GOT3 (cell line): ENCODE data around the gene SPATA16.
"Not testable (repeated sequence)": the region's sequence is repeated elsewhere in the genome, so short reads cannot be mapped to it uniquely, and the experiment has no call there.

Experiments used
- DNase-seq: peaks from one replicate; lab custom pipeline; 2025; ENCODE audit warnings: mixed read lengths; lab: John Stamatoyannopoulos, UW

SPATA16 gene

DNA sequence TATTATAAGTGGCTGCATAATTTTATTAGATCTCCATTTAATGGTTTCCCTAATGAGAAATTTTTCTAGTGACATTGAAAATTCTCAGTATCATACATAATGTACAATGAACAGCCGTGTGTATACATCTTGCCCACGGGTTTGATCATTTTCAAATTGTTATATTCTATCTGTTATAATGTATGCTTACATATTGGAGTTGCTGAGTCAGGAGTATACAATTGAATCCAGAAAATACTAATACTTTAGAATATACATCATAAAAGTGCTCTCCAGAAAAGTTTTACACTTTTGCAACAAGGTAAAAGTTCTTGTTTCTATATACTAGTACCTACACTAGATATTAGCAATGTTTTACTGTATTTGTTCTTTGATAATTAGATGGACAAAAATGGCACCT, 82.8 kb downstream of the SPATA16 start:
- no peak for DNase-seq

DNA sequence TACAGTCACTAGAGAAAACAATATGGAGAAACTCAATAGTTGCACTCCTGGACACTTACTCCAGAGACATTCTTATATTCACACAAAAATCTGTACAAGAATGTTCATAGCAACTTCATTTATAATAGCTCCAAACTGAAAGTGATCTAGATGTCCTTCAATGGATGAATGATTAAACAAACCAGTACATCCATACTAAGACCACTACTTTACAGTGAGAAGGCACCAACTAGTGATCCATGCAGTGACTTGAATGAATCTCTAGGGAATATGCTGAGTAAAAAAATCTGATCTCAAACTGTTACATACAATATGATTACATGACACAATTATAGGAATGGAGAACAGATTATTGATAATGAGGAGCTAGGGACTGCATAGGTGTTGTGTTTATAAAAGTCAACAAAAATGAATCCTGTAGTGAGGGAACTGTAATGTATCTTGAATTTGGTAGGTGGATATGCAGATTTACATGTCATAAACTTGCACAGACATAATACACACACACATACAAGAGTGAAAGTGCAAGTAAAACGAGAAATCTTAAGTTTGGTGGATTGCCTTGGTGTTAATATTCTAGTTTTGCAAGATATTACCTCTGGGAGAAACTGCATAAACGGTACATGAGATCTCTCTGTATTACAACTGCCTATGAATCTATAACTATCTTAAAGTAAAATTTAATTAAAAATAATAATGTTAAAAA, 85.7 kb downstream of the SPATA16 start:
- no peak for DNase-seq

DNA sequence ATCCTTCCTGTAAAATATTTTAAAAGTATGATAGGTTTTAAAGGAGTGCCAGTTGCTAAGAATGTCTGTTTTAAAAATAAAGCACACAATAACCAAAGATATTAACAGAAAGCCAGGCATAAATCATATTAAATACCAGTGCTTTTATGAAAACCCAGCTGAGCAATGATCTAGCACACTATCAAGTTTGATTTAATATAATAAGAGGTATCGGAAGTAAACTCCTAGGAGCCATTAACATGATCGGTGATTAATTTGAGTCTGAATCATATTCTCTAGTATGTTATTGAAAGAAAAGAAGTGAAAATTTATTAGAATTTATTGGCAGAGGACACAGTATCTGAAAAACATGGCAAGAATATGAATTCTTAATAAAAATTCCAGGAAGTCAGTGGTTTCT, 91.7 kb downstream of the SPATA16 start:
- no peak for DNase-seq

DNA sequence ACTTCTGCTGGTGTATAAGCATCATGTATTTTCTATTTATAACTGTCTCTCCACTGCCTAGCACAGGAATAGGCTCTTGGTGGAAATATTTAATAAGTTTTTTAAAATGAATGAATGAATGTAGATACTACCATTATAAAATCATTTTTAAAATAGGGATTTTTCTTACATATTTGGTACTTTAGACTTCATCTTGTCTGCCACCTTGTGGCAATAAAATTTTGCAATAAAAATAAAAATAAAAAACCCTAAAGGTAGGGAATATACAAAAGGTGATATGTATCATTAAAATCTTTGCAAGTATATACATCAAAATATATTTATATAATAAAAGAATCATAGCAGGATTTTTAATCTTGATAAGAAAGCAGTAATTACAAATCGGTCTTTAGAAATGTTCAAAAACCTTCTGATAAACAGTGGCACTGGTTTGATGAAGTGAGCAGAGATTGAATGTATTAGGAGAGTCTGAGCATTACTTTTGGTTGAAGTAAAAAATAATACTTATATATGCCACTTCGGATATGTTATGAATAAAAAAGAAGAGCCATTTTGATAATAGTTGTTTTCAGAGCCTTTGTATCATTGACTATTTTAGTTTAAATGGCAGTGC, 95.2 kb downstream of the SPATA16 start:
- no peak for DNase-seq

DNA sequence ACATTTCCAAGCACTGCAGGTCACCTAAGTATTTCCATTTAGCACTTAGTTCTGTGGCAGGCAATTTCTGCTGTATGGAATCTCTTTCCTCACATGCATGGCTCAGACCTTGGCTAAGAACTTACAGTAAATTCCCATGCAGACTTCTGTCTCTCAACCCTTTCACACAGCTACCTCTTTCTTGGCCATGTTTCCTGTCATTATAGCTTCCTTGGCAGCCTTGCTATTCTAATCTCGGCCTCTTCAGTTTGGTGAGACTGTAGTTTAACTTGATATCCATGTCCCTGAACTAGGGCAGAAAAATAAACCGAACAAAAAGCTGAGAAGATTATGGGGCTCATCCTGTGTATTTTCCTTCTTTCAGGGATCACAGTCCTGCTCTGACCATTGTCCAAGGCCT, 96.0 kb downstream of the SPATA16 start:
- no peak for DNase-seq

DNA sequence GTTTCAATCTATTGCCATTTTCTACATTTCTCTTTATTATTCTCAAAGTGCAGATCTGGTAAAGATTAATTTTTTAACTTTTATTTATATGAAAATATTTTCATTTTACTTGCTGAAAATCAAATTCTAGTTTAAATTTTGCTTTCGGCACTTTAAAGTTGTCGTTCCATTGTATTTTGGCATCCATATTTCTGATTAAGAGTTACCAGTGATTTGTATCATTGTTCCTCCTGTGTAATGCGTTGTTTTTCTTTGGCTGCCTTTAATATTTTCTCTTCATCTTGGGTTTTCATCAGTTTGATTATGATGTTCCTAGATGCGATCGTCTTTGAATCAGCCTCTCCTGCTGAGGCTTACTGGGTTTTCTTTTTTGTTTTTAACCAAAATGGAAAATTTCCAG, 97.3 kb downstream of the SPATA16 start:
- DNase-seq = no peak

- DNase-seq = no peak
Observed at GRCh38 chr3:173038484-173038871, 102.6 kb downstream of the SPATA16 start.

DNA sequence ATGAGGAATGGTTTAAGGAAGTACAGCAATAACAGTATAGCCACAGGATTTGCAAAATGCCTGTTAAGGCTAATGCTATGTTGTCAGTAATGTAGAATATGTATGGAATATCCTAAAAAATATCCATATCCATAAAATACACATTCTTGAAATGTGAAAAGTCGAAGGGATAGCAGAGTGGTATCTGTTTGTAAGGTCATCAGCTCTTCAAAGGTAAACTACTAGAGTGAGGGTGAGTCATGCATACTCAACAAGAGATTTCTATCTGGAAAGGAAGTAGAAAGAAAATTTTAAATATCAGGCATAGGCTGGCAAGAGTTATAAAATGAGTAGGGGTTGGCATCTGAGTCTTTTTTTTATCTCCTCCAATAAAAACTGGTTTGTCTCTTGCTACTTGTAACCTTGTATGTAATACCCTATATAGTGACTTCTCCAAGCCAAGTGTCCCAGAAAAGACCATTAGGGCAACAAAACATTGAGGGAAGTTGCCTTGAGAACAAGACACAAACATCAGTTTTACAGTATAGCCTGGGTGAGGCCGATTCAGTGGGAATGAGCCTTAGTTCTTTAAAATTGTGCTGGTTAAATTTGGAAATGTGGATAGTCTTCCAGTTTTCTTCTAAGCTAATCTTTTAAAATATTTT, 103.1 kb downstream of the SPATA16 start:
- DNase-seq = no peak

DNA sequence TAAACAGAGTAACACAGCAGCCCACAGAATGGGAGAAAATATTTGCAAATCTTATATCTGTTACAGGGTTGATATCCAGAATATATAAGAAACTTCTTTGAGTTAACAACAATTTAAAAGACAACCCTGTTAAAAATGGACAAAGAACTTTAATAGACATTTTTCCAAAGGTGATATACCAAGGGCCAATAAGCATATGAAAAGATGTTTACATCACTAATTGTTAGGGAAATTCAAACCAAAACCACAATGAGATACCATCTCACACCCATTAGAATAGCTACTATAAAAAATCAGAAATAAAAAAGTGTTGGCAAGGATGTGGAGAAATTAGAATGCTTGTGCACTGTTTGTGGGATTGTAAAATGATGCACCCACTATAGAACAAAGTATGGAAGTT, 110.8 kb downstream of the SPATA16 start:
- DNase-seq = no peak

DNA sequence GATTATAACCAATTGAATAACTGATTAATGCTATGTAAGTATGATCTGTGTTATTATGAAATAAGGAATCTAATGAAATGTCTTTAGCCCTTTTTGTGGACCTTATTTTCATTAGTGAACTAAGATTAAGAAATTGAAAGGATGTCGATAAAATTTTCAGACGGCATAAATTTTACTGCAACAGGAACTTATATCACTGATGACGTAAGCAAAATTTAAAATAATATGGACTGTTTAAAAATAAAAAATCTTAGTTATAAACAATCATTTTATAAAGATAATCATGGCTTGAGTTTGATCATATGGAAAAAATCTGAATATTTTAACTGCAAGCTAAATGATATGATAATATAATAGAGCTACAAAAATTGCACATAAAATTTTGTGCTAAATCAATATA, 112.7 kb downstream of the SPATA16 start:
- no peak for DNase-seq

DNA sequence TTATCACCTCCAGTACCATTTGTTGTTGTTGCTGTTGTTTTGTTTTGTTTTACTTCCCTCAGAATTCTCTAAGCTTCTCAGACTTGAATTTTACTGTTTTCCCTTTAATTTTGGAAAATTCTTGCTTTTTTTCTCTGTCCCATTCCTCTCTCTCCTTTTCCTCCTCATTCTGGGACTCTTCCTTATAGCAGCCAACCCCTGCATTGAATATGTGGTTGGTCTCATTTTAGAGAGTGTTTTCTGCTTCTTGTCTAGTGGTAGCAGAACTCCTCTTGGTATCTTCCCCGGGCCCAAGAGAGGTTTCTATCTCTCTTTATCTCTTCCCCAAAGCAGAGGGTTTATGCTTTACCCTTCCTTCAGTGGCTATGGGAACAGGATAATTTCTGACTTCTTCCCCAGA, 113.6 kb downstream of the SPATA16 start:
- DNase-seq = no peak

DNA sequence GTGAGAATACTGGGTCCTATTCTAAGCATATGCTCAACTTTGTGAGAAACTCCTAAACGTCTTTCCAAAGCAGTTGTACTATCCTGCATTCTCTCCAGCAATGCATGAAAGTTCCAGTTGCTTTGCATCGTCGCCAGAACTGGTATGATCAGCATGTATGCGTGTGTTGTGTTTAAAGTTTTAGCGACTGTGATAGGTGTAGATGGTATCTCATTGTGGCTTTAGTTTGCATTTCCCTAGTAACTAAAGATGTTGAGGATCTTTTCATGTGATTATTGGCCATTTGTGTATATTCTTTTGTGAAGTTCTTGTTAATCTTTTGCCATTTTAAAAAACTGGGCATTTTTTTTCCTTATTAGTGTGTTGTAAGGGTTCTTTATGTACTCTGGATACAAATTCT, 115.1 kb downstream of the SPATA16 start:
- DNase-seq = no peak

DNA sequence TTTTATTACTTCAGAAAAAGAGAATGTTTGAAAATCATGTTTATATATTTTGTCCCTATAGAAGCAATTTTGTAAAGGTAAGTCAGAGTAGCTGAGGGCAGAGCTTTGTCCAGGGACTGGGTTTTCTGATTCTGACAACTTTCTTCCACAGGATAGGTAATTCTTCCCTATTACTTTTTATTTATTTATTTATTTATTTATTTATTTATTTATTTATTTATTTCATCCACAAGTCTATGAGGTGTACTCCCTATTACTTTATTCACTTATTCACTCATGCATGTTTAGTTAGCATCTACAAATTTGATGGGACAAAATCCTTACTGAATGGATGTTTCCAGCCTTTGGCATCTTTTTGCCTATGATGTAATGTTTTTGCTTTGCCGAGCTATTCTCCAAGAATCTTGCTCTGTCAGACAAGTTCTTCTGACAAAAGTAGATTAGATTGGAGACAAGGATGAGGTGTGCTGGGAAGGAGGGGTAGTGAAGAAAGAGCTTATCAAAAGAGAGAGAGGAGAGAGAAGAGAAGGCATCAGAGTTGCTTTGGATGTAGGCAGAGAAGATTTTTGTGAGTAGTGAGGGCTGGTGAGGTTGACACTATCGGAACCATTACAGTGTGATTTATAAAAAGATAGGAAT, 119.4 kb downstream of the SPATA16 start:
- no peak for DNase-seq

- DNase-seq = not testable (repeated sequence)
Observed at GRCh38 chr3:173020128-173020527, 120.9 kb downstream of the SPATA16 start.

DNA sequence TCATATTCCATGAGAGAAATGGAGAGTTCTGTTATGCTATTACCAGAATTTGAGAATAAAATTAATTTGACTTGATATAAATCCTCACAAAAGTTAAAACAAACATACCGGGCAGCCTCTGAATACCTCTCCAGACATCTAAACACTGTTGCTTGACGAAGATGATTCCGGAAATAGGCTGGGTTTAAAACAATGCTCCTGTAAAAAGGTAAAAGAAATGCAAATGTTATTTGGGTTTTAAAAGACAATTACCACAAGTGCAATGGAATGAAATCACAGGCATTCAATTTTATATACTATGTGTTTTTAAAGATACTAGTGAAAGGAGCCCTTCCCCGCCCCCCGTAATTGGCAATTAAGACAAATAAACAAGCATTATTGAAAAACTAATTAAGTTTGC, 121.7 kb downstream of the SPATA16 start:
- DNase-seq = no peak

DNA sequence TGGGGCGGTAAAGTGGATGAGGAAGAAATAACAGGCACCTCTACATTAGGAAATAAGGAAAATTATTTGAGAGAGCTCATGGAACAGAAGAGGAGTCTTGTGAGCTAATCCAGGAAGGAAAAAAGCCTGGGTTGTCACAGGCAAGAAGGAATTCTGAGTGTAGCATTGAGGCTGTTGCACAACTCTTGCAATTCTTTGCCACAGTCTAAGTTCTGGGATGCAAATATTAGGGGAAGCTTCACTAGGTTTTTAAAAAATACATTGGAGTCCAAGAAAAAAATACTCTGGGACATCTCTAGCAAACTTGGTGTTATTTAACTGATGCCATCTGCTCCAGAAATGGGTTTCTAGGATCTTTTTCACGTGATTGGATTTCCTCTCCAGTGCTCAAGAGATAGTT, 122.3 kb downstream of the SPATA16 start:
- no peak for DNase-seq

DNA sequence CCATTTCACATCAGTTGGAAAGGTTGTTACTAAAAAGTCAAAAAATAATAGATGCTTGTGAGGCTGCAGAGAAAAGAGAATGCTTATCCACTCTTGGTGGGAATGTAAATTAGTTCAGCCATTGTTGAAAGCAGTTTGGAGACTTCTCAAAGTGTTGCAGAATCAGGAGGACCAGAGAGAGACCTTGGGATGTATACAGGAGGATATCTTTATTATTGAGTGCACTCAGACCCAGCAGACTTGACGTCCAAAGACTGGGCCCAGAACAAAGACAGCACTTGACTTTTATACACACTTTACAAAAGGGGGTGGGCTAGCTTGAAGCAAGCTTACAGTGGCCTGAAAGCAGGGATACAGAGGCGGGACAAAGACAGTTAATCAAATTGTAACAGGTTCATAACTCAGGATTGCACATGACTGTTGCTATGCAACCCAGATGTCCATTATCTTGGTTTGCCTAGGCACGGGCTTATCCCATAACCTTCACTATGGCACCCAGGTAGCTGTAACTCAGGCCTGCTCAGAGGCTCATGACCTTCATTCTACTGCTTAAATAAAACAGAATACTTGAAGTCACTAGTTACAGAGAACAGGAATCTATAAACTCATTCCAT, 127.7 kb downstream of the SPATA16 start:
- DNase-seq = no peak

GRCh38 chr3:173009410-173009809, 131.6 kb downstream of the SPATA16 start:
- DNase-seq = no peak

DNA sequence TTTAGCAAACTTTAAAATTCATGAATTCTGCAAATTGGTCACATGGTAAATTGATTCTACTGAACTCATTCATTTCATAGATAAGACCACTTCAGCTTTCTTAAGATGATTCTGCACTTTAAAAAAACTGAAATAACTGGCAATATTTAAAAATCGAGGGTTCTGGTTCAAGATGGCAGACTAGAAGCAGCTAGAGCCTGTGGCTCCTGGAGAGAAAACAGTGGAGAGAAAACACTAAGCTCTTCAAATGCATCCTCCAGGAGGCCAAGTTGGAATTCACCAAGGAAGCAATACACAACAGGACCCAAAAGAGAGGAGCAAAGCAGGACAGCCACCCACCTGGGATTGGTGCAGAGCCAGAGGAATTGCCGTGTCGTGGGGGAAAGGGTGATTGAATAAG, 132.1 kb downstream of the SPATA16 start:
- DNase-seq = no peak

- DNase-seq = no peak
Observed at GRCh38 chr3:173007079-173007723, 133.8 kb downstream of the SPATA16 start.

DNA sequence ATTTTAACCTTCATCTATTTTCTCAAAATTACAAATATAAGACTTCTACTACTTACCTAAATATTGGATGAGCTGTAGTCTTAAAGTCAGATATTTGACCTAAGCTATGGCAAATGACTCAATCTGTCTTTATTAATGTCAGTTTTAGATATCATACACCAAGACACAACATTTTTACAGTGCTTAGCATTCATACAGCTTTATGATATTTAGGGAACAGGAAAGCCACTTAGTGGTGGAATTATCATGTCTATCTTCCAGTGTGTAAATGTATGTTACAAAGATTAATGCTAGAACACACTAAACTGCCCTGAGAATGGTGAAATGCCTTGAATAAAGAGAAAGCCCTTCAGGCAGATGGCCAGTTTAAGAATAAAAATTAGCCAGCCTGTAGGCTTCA, 135.0 kb downstream of the SPATA16 start:
- DNase-seq = no peak

DNA sequence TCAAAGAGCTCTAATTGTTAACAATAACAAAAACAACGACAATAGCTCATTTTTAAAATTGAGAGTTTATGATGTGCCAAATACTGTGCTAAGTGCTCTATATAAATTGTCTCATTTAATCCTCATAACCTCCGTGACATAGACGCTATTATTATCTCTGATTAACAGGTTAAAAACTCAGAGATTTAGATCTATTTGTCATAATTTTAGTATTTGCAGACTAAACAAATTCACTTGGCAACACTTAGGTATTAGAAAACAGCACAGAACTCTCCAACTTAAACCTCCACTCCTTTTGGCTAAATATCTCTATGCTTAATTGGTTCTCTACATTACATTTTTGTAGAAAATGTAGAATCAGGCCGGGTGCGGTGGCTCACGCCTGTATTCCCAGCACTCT, 136.4 kb downstream of the SPATA16 start:
- no peak for DNase-seq
